HG03520 (cell line): Measurements from ENCODE around the gene PLCL1.
"Not testable (repeated sequence)": the region's sequence is repeated elsewhere in the genome, so short reads cannot be mapped to it uniquely, and the experiment has no call there.

Source experiments
- ATAC-seq: cut with Tn5 transposase; IDR thresholded peaks from one replicate; pipeline ENCODE4 v1.9.1; 2021; ENCODE audit warnings: mild to moderate bottlenecking, moderate library complexity; ENCODE audit not compliant: unreplicated experiment

Gene PLCL1

GRCh38 chr2:198162276-198162675 lies 357.9 kb downstream of the PLCL1 start:
- no peak for ATAC-seq

GRCh38 chr2:198164843-198165242 lies 360.4 kb downstream of the PLCL1 start:
- no peak for ATAC-seq

- no peak for ATAC-seq
These were observed 360.9 kb downstream of the PLCL1 start for GRCh38 chr2:198165289-198165688.

- ATAC-seq, result no peak
These were observed 363.0 kb downstream of the PLCL1 start for GRCh38 chr2:198167346-198167745.

GRCh38 chr2:198168651-198169050 lies 364.3 kb downstream of the PLCL1 start:
- ATAC-seq, result no peak

GRCh38 chr2:198173242-198173641 lies 368.8 kb downstream of the PLCL1 start:
- no peak for ATAC-seq

- no peak for ATAC-seq
These were observed 369.5 kb downstream of the PLCL1 start for GRCh38 chr2:198173864-198174263.

GRCh38 chr2:198175271-198175670 lies 370.9 kb downstream of the PLCL1 start:
- no peak for ATAC-seq

GRCh38 chr2:198177040-198177439 lies 372.6 kb downstream of the PLCL1 start:
- no peak for ATAC-seq

- no peak for ATAC-seq
These were observed 374.4 kb downstream of the PLCL1 start for GRCh38 chr2:198178766-198179165.

GRCh38 chr2:198186257-198186656 lies 381.9 kb downstream of the PLCL1 start:
- no peak for ATAC-seq

GRCh38 chr2:198187841-198188240 lies 383.4 kb downstream of the PLCL1 start:
- ATAC-seq, result no peak

GRCh38 chr2:198188982-198189381 lies 384.6 kb downstream of the PLCL1 start:
- no peak for ATAC-seq

GRCh38 chr2:198191651-198192050 lies 387.3 kb downstream of the PLCL1 start:
- no peak for ATAC-seq

- ATAC-seq, result not testable (repeated sequence)
These were observed 392.2 kb downstream of the PLCL1 start for GRCh38 chr2:198196556-198196955.
